Kidney (tissue), 14 donors: Measurements from ENCODE around the gene ETS1. TPM values are rescaled to one million over a fixed set of nuclear protein-coding genes. Genes with fewer than 3 reads are reported as not detected.
A peak's percentile ranks its signal among the peaks of the same experiment; 100 is the strongest.

Source experiments
- DNase-seq, 5 donors: peaks; one replicate each; pipeline ENCODE4 v3.0.0-alpha.2; 2013 to 2020
- FAIRE-seq: peaks from 2 replicates; lab custom pipeline; 2012; peaks lifted over from hg19 to GRCh38; lab: Jason Lieb, UNC
- H3K27ac ChIP-seq, 2 donors: one replicate each; pipeline ENCODE4 v1.7.0; 2013; ENCODE audit warnings: low read depth in 2 of 2, low read length in 2 of 2, inconsistent platforms in 1 of 2
- H3K27me3 ChIP-seq: one replicate; pipeline ENCODE4 v1.7.1; 2013; ENCODE audit warnings: low read length, inconsistent platforms; ENCODE audit not compliant: control insufficient read depth, insufficient read depth
- H3K36me3 ChIP-seq, 3 donors: one replicate each; pipeline versions ENCODE4 v1.7.0 to v1.7.1; 2013; ENCODE audit warnings: low read length in 3 of 3, control low read depth in 1 of 3, inconsistent platforms in 1 of 3; ENCODE audit not compliant: insufficient read depth in 3 of 3, control insufficient read depth in 2 of 3
- H3K4me1 ChIP-seq, 3 donors: one replicate each; pipeline versions ENCODE4 v1.7.0 to v1.7.1; 2013; ENCODE audit warnings: low read length in 3 of 3, inconsistent platforms in 1 of 3, low read depth in 1 of 3; ENCODE audit not compliant: control insufficient read depth in 2 of 3, insufficient read depth in 2 of 3
- H3K4me3 ChIP-seq, 3 donors: one replicate each; pipeline versions ENCODE4 v1.7.0 to v1.8.1; 2013; ENCODE audit warnings: low read length in 3 of 3, control low read depth in 1 of 3, inconsistent platforms in 1 of 3
- H3K9ac ChIP-seq, 3 donors: one replicate each; pipeline versions ENCODE4 v1.7.0 to v1.7.1; 2013; ENCODE audit warnings: low read length in 3 of 3, control low read depth in 1 of 3, inconsistent platforms in 1 of 3
- H3K9me3 ChIP-seq, 3 donors: one replicate each; pipeline versions ENCODE4 v1.7.0 to v1.7.1; 2013; ENCODE audit warnings: low read length in 3 of 3, control low read depth in 1 of 3, inconsistent platforms in 1 of 3; ENCODE audit not compliant: control insufficient read depth in 2 of 3, insufficient read depth in 1 of 3
- CTCF ChIP-seq: IDR thresholded peaks from 3 replicates; pipeline ENCODE4 v1.5.1; 2012; ENCODE audit warnings: mild to moderate bottlenecking, moderate library complexity, borderline replicate concordance; ENCODE audit not compliant: insufficient read depth; ENCODE audit errors: extremely low read depth
- intact Hi-C: fragments of 100-400 bp; cut with DNase I; formaldehyde crosslinking; loops from one replicate; pipeline ENCODE4 v1.11.1; 2022
- polyA plus RNA-seq: library from polyadenylated mRNA; stranded (reverse); fragments of 350-450 nt; fragmentation: Illumina TruSeq; extraction: RNeasy Lipid Tissue Mini Kit (QIAGEN cat#74804); gene quantifications from one replicate; pipeline ENCODE4 v1.2.3, GENCODE V29; 2014; ENCODE audit warnings: low read depth, low replicate concordance; ENCODE audit not compliant: insufficient read depth
- total RNA-seq: library from RNA; stranded (reverse); fragmentation: NEBNext Ultra II Directional; extraction: Animal tissue kit (Norgen Biotek cat#: 25700); gene quantifications from one replicate; pipeline ENCODE4 v1.2.1, GENCODE V29; 2021
- donor health status: control.
- donor health status: control.
- donor health status: control.
- donor health status: control.
- donor health status: control.
- donor health status: DM: yes; HTN: yes; CAD: no.
- donor health status: Normal renal cell carcinoma (clear cell type).

The ETS1 gene
- total and polyA plus RNA-seq, 2 donors from 2014 or later = 23.5 to 124 TPM

GRCh38 chr11:128474036-128474874, 113.1 kb downstream of the ETS1 start:
- H3K9me3 ChIP-seq = no peaks in the 10 kb centered on the region
- intact Hi-C loops = no loop called here
- H3K9ac ChIP-seq = no peak overlapping the region
- H3K27ac ChIP-seq = peak overlapping the region in 1 of 2 donors; percentile 48
- no peak for FAIRE-seq
- H3K36me3 ChIP-seq = peaks cover 0 to 19% (median 2%) of the 10 kb centered on the region in 3 donors
- no peak for DNase-seq
- H3K27me3 ChIP-seq = no peaks in the 10 kb centered on the region
- no peak for TF ChIP-seq CTCF
- H3K4me1 ChIP-seq = peaks cover 0 to 30% (median 20%) of the 10 kb centered on the region in 3 donors
- no peak overlapping the region for H3K4me3 ChIP-seq

- Histone ChIP-seq H3K27ac (no peak overlapping the region), H3K4me3 (no peak overlapping the region), H3K36me3 (peaks cover 0 to 14% (median 2%) of the 10 kb centered on the region in 3 donors), H3K9me3 (no peaks in the 10 kb centered on the region), H3K27me3 (no peaks in the 10 kb centered on the region), H3K4me1 (peaks cover 0 to 24% (median 19%) of the 10 kb centered on the region in 3 donors), H3K9ac (no peak overlapping the region)
- peak in 2 of 5 donors; percentile 46 to 51 for DNase-seq
- no peak for TF ChIP-seq CTCF
- FAIRE-seq = no peak
- intact Hi-C loops = no loop called here
These were observed 113.7 kb downstream of the ETS1 start for GRCh38 chr11:128473636-128474035.

- H3K4me3 ChIP-seq = no peak overlapping the region
- H3K9me3 ChIP-seq = no peaks in the 10 kb centered on the region
- peaks cover 0 to 28% (median 26%) of the 10 kb centered on the region in 3 donors for H3K4me1 ChIP-seq
- no peaks in the 10 kb centered on the region for H3K27me3 ChIP-seq
- intact Hi-C loops = no loop called here
- no peak overlapping the region for H3K27ac ChIP-seq
- DNase-seq = no peak
- no peak for FAIRE-seq
- no peak for TF ChIP-seq CTCF
- H3K36me3 ChIP-seq = peaks cover 0 to 12% (median 2%) of the 10 kb centered on the region in 3 donors
- H3K9ac ChIP-seq = no peak overlapping the region
These were observed 114.9 kb downstream of the ETS1 start for GRCh38 chr11:128472128-128473089.
